Skin epidermis (tissue), 12 donors: ENCODE results near the gene TLK1.

Experiments
- H3K27ac ChIP-seq, 21 experiments: fragments of 200-600 bp; sonication (generic) in 11 of 21; one replicate each; pipeline ENCODE4 v1.5.0; 2020; ENCODE audit warnings: mild to moderate bottlenecking in 3 of 21, inconsistent platforms in 2 of 21, moderate library complexity in 2 of 21
- H3K4me3 ChIP-seq, 7 experiments: fragments of 200-600 bp; sonication (generic) in 2 of 7; one replicate each; pipeline ENCODE4 v1.5.0; 2020; ENCODE audit warnings: inconsistent platforms in 2 of 7, mild to moderate bottlenecking in 2 of 7, moderate library complexity in 1 of 7

The TLK1 gene

GRCh38 chr2:170943041-170943440 is 217.7 kb downstream of the TLK1 start:
- H3K4me3 ChIP-seq: no peak overlapping the region
- H3K27ac ChIP-seq: no peak overlapping the region

GRCh38 chr2:170942615-170943014 is 218.1 kb downstream of the TLK1 start:
- H3K4me3 ChIP-seq: no peak overlapping the region
- no peak overlapping the region for H3K27ac ChIP-seq
